NT2/D1 (cell line): ENCODE data around the gene CREB3L2.
"Not testable (repeated sequence)": the region's sequence is repeated elsewhere in the genome, so short reads cannot be mapped to it uniquely, and the experiment has no call there.

ENCODE experiments used
- DNase-seq: peaks from one replicate; pipeline ENCODE4 v3.0.0-alpha.2; 2011; ENCODE audit warnings: low read depth, low spot score
- H3K27me3 ChIP-seq: 2 replicates; pipeline ENCODE4 v1.6.0; 2011; ENCODE audit warnings: mild to moderate bottlenecking; ENCODE audit not compliant: insufficient read length, insufficient read depth
- H3K36me3 ChIP-seq: 2 replicates; pipeline ENCODE4 v1.6.1; 2011; ENCODE audit warnings: mild to moderate bottlenecking, low read length, mixed read lengths; ENCODE audit not compliant: insufficient read depth, insufficient read length
- H3K4me1 ChIP-seq: 2 replicates; pipeline ENCODE4 v1.5.1; 2011; ENCODE audit not compliant: insufficient read depth, insufficient read length
- H3K4me3 ChIP-seq: 2 replicates; pipeline ENCODE4 v1.5.1; 2011; ENCODE audit warnings: low read depth; ENCODE audit not compliant: insufficient read length
- H3K9ac ChIP-seq: 2 replicates; pipeline ENCODE4 v1.6.0; 2011; ENCODE audit warnings: low read depth; ENCODE audit not compliant: insufficient read length
- H3K9me3 ChIP-seq: 2 replicates; pipeline ENCODE4 v1.5.1; 2011; ENCODE audit warnings: mild to moderate bottlenecking, low read length; ENCODE audit not compliant: insufficient read depth
- SUZ12 ChIP-seq: IDR thresholded peaks from 2 replicates; pipeline ENCODE4 v1.6.1; 2011; ENCODE audit not compliant: insufficient read length, insufficient read depth; ENCODE audit errors: extremely low read depth
- YY1 ChIP-seq: IDR thresholded peaks from 2 replicates; pipeline ENCODE4 v1.6.1; 2011; ENCODE audit not compliant: insufficient read length, insufficient read depth
- ZNF274 ChIP-seq: IDR thresholded peaks from 2 replicates; pipeline ENCODE4 v1.6.1; 2011; ENCODE audit warnings: mild to moderate bottlenecking, low read depth, low read length

Gene CREB3L2

DNA sequence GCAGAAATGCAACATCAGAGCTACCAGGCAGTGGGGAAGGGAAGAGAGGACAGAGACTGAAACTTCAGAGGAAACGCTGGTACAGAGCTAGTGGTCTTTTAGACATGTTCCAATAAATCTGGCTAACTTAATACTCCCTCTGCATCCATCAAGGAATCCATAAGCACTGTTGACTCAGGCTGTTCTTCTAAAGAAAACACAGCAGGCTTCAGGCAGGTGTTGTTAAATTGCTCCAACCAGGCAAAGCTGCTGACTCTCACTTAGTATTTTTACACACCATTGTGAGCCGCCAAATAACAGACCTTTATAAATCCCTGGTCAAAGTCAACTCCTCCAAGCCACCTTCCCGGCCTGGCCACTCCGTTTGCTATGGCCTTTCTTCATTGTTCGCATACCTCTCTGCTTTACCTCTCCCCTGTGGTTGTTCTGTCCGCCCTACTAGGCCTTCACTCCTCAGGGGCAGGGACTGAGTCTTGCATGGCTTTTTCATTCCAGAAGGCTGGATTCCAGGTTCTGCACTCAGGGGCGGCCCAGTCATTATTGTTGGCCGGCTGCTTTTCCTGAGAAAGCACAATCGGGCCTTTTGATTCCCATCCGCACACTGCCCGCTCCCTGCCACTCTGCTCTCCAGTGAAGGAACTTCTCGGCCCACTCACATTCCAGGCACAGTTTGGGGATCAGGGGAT, 18.4 kb downstream of the CREB3L2 start:
- no peaks in the 10 kb centered on the region for H3K4me1 ChIP-seq
- H3K36me3 ChIP-seq = peaks cover 7% of the 10 kb centered on the region
- H3K9me3 ChIP-seq = peaks cover 7% of the 10 kb centered on the region; the same call in 1 of the 2 replicates
- no peak overlapping the region for H3K4me3 ChIP-seq
- H3K9ac ChIP-seq = no peak overlapping the region
- no peak for DNase-seq
- TF ChIP-seq ZNF274 (no peak), SUZ12 (no peak), YY1 (no peak)
- H3K27me3 ChIP-seq = no peaks in the 10 kb centered on the region

DNA sequence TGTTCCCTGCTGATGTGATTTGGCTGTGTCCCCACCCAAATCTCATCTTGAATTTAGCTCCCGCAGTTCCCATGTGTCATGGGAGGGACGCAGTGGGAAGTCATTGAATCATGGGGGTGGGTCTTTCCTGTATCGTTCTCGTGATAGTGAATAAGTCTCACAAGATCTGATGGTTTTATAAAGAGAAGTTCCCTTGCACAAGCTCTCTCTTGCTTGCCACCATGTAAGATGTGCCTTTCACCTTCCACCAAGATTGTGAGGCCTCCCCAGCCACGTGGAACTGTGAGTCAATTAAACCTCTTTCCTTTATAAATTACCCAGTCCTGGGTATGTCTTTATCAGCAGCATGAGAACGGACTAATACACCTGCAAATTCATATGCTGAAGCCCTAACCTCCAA, 19.5 kb downstream of the CREB3L2 start:
- H3K9me3 ChIP-seq, H3K4me3 ChIP-seq, DNase-seq, H3K9ac ChIP-seq, H3K4me1 ChIP-seq, H3K36me3 ChIP-seq, H3K27me3 ChIP-seq: not testable (repeated sequence)

DNA sequence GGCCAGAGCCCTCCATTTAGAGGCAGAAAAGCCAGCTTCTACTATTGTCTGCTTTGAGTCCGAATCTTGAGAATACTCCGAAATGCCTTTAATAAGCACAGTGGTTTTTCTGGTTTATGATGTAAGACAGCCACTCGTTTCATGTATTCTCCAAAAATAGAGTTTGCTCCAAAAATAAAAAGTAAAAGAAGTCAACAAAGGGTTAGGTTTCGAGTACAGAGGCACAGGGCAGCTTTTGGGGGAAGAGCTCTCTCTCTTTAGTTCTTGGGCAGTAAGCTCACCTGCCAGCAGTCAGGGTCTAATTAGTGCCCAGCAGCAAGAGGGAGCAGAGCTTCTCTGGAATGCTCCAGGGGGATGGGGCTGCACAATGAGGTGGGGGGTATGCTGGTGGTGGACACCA, 20.2 kb downstream of the CREB3L2 start:
- peaks cover 7% of the 10 kb centered on the region; the same call in 1 of the 2 replicates for H3K9me3 ChIP-seq
- no peaks in the 10 kb centered on the region for H3K27me3 ChIP-seq
- TF ChIP-seq YY1 = no peak
- no peak for DNase-seq
- H3K4me3 ChIP-seq = no peak overlapping the region
- H3K9ac ChIP-seq = no peak overlapping the region
- peaks cover 7% of the 10 kb centered on the region for H3K36me3 ChIP-seq
- H3K4me1 ChIP-seq = no peaks in the 10 kb centered on the region

DNA sequence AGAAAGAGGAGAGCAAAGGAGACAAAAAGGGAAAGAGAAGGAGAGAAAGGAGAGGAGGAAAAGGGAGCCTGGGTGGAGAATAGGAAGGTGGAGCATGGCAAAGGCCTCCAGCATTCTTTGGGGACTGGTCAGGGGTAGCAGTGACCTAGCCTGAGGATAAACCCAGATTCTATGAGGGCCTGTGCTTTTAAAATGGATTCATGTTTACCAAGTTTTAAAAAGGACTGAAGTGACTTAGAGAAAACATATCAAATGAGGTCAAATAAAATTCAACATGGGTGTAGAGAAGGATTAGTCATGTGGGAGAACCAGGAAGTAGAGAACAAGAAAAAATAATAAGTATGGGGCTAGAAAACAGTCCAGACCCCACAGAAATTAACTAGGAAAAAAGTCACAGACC, 20.7 kb downstream of the CREB3L2 start:
- Histone ChIP-seq H3K9me3 (peaks cover 7% of the 10 kb centered on the region; the same call in 1 of the 2 replicates), H3K36me3 (peaks cover 7% of the 10 kb centered on the region), H3K27me3 (no peaks in the 10 kb centered on the region), H3K4me3 (no peak overlapping the region), H3K4me1 (no peaks in the 10 kb centered on the region), H3K9ac (no peak overlapping the region)
- no peak for DNase-seq
- TF ChIP-seq ZNF274 (no peak), SUZ12 (no peak), YY1 (no peak)

DNA sequence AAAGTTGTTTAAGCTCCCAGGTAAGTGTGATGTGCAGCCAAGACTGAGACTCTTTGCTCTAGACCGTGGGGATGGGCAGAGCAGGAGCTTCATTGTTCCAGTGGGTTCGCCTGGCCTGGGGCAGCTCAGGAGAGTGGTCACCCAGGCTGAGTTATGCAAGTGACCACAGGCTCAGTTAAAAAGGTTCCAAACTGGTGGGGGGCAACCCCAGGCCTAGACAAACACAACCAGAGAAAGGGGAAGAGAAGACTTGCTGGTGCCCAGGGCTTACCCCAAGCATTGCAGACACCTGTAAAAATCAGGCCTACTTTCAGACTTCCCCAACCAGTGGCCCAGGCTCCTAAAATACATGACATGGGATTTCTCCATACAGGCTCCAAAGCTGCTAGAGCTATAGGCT, 21.6 kb downstream of the CREB3L2 start:
- TF ChIP-seq SUZ12 (no peak), YY1 (no peak), ZNF274 (no peak)
- peaks cover 7% of the 10 kb centered on the region for H3K36me3 ChIP-seq
- no peaks in the 10 kb centered on the region for H3K4me1 ChIP-seq
- H3K9ac ChIP-seq = no peak overlapping the region
- peaks cover 7% of the 10 kb centered on the region; the same call in 1 of the 2 replicates for H3K9me3 ChIP-seq
- H3K4me3 ChIP-seq = no peak overlapping the region
- no peak for DNase-seq
- no peaks in the 10 kb centered on the region for H3K27me3 ChIP-seq

DNA sequence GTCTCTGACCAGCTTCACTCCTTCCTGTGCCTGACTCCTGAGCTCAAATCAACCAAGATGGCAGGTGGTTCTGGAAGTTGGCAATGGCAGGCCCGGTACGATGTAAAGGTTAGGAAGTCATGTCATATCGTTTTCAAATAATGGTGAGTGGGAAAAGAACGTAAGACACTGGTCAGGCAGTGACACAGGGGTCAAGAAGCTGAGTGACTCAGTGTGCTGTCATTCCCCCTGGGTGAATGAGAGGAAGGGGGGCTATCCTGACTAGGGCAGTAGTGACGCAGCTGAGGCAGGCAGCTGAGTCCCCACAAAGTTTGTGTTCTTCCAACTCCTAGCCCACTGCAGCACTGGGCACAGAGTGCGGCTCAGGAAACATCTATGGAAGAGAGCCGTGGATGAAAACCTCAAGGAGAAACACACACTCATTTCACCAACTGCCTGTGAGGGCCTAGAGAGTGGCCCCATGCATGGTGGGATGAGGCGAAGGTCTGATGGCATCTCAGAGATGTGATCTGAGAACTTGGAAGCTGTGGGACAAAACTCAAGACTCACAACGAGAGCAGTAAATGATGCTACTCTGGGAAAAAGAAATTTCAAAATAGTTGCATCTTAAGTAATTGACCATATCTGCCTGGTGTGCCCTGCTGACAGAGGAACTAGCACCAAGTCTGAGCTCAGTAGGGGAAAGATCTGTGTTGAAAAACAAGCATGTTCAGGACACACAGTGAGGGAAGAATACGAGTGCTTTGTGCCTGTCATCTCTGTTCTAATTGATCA, 23.2 kb downstream of the CREB3L2 start:
- peaks cover 7% of the 10 kb centered on the region for H3K36me3 ChIP-seq
- no peak overlapping the region for H3K4me3 ChIP-seq
- H3K9ac ChIP-seq = no peak overlapping the region

DNA sequence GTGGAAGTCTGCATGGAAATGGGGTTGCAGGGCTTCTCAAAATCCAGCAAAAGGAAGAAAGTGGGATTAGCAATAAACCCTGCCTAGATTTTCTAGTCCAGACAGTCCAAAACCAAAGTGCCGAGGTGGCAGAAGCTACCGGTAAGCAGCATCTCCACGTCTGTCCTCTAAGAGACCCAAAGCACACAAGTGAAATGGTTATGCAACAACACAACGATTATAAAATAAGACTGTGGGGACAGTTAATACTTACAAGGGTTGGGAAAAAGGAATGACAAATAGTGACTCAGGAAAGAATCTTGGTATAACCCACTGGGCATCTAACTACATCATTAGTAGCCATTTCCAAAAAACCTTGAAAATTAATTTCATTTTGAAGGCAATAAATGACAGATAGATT, 24.7 kb downstream of the CREB3L2 start:
- no peak for DNase-seq
- Histone ChIP-seq H3K9me3 (peaks cover 1% of the 10 kb centered on the region; the same call in 1 of the 2 replicates), H3K9ac (no peak overlapping the region), H3K4me1 (no peaks in the 10 kb centered on the region), H3K27me3 (no peaks in the 10 kb centered on the region), H3K36me3 (no peaks in the 10 kb centered on the region), H3K4me3 (no peak overlapping the region)
- TF ChIP-seq YY1 = no peak
- no peak for TF ChIP-seq ZNF274
- TF ChIP-seq SUZ12 = no peak

More for the DNA sequence above, 23.2 kb downstream of the CREB3L2 start:
- no peak for DNase-seq
- Histone ChIP-seq H3K9me3 (peaks cover 7% of the 10 kb centered on the region; the same call in 1 of the 2 replicates), H3K4me1 (no peaks in the 10 kb centered on the region), H3K27me3 (no peaks in the 10 kb centered on the region)
- no peak for TF ChIP-seq ZNF274
- TF ChIP-seq SUZ12 = no peak
- TF ChIP-seq YY1 = no peak
